ENCODE measurements around the gene ASPHD2. TPM values are rescaled to one million over a fixed set of nuclear protein-coding genes. Genes with fewer than 3 reads are reported as not detected.

ASPHD2 gene, protein sequence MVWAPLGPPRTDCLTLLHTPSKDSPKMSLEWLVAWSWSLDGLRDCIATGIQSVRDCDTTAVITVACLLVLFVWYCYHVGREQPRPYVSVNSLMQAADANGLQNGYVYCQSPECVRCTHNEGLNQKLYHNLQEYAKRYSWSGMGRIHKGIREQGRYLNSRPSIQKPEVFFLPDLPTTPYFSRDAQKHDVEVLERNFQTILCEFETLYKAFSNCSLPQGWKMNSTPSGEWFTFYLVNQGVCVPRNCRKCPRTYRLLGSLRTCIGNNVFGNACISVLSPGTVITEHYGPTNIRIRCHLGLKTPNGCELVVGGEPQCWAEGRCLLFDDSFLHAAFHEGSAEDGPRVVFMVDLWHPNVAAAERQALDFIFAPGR
- total RNA-seq: 6.9 and 10.2 TPM in 2 replicates

DNA sequence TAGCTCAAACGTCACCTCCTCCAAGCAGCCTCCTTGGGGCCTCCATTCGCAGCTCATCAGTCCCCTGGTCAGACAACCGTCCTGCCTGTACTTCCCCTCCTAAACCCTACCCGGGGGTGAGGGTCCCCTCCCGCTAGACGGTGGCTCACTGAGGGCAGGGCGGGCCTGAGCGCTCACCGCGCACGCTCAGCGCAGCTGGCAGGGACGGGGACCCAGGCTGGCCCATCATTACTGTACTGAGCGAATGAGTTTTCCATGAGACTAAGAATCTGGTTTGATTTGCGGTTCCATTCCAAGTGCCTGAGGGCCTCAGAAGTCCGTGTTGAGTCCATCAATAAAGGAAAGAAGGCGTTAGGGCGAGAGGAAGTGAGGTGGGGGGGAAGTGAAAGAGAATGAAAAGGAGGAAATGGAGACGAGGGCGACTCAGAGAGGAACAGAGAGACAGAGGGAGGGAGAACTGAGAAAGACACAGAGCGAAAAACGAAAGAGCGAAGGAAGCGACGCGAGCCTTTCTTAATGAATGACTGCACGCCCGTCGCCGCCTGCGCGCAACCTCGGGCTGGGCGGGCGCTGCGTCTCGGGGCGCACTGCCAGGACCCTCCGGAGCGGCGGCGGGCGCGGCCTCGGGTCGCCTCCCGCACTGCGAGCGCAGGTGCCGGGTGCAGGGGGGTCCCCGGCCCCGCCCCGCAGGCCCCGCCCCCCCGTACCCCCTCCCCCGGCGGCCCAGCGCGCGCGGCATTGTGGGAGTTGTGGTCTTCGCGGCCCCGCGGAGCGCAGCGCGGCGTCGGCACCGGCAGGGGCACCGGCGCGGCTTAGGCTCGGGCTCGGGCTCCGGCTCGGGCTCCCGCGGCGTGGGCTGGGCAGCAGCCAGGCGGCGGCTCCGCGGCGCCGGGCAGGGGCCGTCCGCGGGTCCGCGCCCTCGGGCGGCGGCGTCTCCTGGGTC is at the start of gene ASPHD2:
Gene ASPHD2, plus strand, starts transcription at position 746 of the 943 bp plus-strand sequence. CDS start 4,356 bp downstream, outside the sequence.

DNA sequence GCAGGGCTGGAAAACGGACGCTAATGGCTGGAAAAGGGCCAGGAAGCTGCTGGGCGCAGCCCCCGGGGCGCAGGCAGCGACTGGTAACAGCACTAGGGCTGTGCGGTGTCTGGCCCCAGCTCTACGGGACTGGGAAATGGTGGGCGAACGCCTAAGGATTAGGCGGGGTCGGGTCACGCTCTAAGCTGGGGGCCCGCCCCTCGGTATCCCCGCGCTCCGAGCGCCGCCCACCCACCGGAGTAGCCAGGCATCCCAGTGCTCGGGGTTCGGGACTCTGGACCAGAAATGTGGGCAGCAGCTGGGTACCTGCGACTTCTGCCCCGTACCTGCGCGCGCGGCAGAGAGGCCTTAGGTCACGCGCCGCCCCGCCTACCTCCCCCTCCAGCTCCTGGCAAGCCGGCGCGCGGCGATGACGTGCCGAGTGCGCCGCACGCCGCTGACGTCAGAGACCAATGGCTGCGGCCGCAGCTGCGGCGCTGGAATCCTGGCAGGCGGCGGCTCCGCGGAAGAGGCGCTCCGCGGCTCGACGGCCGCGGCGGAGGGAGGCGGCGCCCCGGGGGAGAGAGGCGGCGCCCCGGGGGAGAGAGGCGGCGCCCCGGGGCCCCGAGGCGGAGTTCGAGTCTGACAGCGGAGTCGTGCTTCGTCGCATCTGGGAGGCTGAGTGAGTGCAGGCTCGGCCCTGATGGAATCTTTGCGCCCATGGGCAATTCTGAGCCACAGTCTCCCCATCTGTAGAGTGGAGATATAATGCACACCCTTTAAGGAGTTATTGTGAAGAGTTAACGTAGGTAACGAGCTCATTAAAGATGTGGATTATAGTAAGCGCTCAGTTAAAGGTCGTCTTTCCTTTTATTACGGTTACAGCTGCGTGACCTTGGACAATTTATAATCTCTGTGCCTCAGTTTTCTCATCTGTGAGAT is 54.6 kb downstream of the ASPHD2 start, which contains the start of the genes HPS4 and SRRD:
Gene HPS4, minus strand, starts transcription at position 345 of the 921 bp plus-strand sequence. CDS start 2,021 bp downstream, outside the sequence.
Gene SRRD, plus strand, starts transcription at position 439 of the 921 bp plus-strand sequence. Its CDS starts 14 bp downstream, at position 453.

Other genes starting within 250 kb of the ASPHD2 start
- 15.8 and 19.5 TPM in 2 replicates for gene HPS4, start 54.5 kb downstream of the ASPHD2 start, total RNA-seq
- 15.7 and 17.6 TPM in 2 replicates for gene SRRD, start 54.6 kb downstream of the ASPHD2 start, total RNA-seq
- 38.1 and 38.7 TPM in 2 replicates for gene TFIP11, start 83.2 kb downstream of the ASPHD2 start, total RNA-seq
- 30.2 and 47.8 TPM in 2 replicates for gene TPST2, start 160.9 kb downstream of the ASPHD2 start, total RNA-seq
- gene CRYBB1, start 188.8 kb downstream of the ASPHD2 start, total RNA-seq: not detected in 2 replicates
- not detected in 2 replicates for gene CRYBA4, start 192.7 kb downstream of the ASPHD2 start, total RNA-seq
- 0.27 and 0.47 TPM in 2 replicates for gene MIAT, start 228.3 kb downstream of the ASPHD2 start, total RNA-seq